GM12878 (cell line): ENCODE results near the gene KHDRBS1. TPM values are rescaled to one million over a fixed set of nuclear protein-coding genes. Genes with fewer than 3 reads are reported as not detected.

Experiments
- ATAC-seq: fragments of 200-7000 bp; cut with Tn5 transposase; 3 replicates; pipeline ENCODE4 v1.9.1; 2020; ENCODE audit warnings: mild to moderate bottlenecking, moderate library complexity
- BruUV-seq: library from RNA; stranded (reverse); fragments of 400-500 nt; replicated peaks from 2 replicates; lab custom pipeline; 2021; lab: Mats Ljungman, UMichigan
- CTCF ChIA-PET: fragments of 300-600 bp; sonication (Branson Sonifier 250); formaldehyde crosslinking; extraction: SDS; loops from one replicate; lab custom pipeline; 2021; ENCODE audit warnings: inconsistent platforms; lab: Yijun Ruan, JAX
- POLR2A ChIA-PET: fragments of 350-600 bp; formaldehyde crosslinking; extraction: SDS; loops from one replicate; lab custom pipeline; 2021; ENCODE audit warnings: inconsistent platforms; lab: Charles Lee
- RAD21 ChIA-PET: fragments of 300-600 bp; sonication (Branson Sonifier 250); formaldehyde crosslinking; loops from one replicate; lab custom pipeline; 2023; ENCODE audit warnings: antibody characterized with exemption; ENCODE audit not compliant: unreplicated experiment; lab: Charles Lee
- SMC1A ChIA-PET: fragments of 300-600 bp; sonication (Branson Sonifier 250); formaldehyde crosslinking; loops from one replicate; lab custom pipeline; 2023; ENCODE audit not compliant: unreplicated experiment, uncharacterized antibody; lab: Charles Lee
- DNase-seq: peaks from one replicate; pipeline ENCODE4 v3.0.0-alpha.2; 2011; ENCODE audit warnings: low read depth, low spot score
- FAIRE-seq: peaks from 3 replicates; lab custom pipeline; 2011; peaks lifted over from hg19 to GRCh38; lab: Jason Lieb, UNC
- H2AFZ ChIP-seq: 2 replicates; pipeline ENCODE4 v1.6.0; 2011; ENCODE audit warnings: low read depth, low read length, control low read depth; ENCODE audit not compliant: control insufficient read depth
- H3K27ac ChIP-seq: 2 replicates; pipeline ENCODE4 v1.5.1; 2011; ENCODE audit warnings: control low read depth; ENCODE audit not compliant: control insufficient read depth, insufficient read depth
- H3K27me3 ChIP-seq, 2 experiments: replicated peaks in 1 of 2; 2 replicates each; pipeline versions ENCODE4 v1.6.0 to v1.6.1; 2011; ENCODE audit warnings: low read length in 1 of 2; ENCODE audit not compliant: control insufficient read depth in 2 of 2, insufficient read depth in 2 of 2
- H3K36me3 ChIP-seq, 2 experiments: 2 replicates each; pipeline ENCODE4 v1.5.1; 2011; ENCODE audit warnings: low read length in 1 of 2; ENCODE audit not compliant: control insufficient read depth in 2 of 2, insufficient read depth in 2 of 2
- H3K4me1 ChIP-seq: 2 replicates; pipeline ENCODE4 v1.6.1; 2011; ENCODE audit warnings: mild to moderate bottlenecking, low read length, moderate library complexity, mixed read lengths; ENCODE audit not compliant: control insufficient read depth, insufficient read depth
- H3K4me2 ChIP-seq: 2 replicates; pipeline ENCODE4 v1.6.0; 2011; ENCODE audit warnings: control low read depth; ENCODE audit not compliant: control insufficient read depth, insufficient read depth
- H3K4me3 ChIP-seq: fragments of 200-600 bp; sonication (generic); 2 replicates; pipeline ENCODE4 v1.5.1; 2016
- H3K79me2 ChIP-seq: 2 replicates; pipeline ENCODE4 v1.6.0; 2011; ENCODE audit warnings: low read length; ENCODE audit not compliant: control insufficient read depth, insufficient read depth
- H3K9ac ChIP-seq: 2 replicates; pipeline ENCODE4 v1.8.0; 2011; ENCODE audit warnings: low read length, control low read depth, mixed read lengths; ENCODE audit not compliant: control insufficient read depth, insufficient read depth
- H3K9me3 ChIP-seq: replicated peaks from 3 replicates; pipeline ENCODE4 v1.5.1; 2011; ENCODE audit warnings: mild to moderate bottlenecking, low read length; ENCODE audit not compliant: control insufficient read depth, insufficient read depth
- H4K20me1 ChIP-seq: 2 replicates; pipeline ENCODE4 v1.6.0; 2011; ENCODE audit not compliant: control insufficient read depth, insufficient read depth
- CEBPB ChIP-seq, 2 experiments: fragments of 150-350 bp in 1 of 2; IDR thresholded peaks; 2 replicates each; pipeline ENCODE4 v1.6.1; 2012 to 2014; ENCODE audit warnings: low read depth in 2 of 2, low read length in 2 of 2, borderline replicate concordance in 1 of 2, inconsistent platforms in 1 of 2
- CHD2 ChIP-seq: IDR thresholded peaks from 2 replicates; pipeline ENCODE4 v1.6.1; 2011; ENCODE audit warnings: low read depth, low read length, improper control_type of control experiment, borderline replicate concordance
- NFYB ChIP-seq: IDR thresholded peaks from 2 replicates; pipeline ENCODE4 v1.6.1; 2011; ENCODE audit warnings: low read depth, mild to moderate bottlenecking, low read length, improper control_type of control experiment, moderate library complexity; ENCODE audit not compliant: insufficient read depth
- POU2F2 ChIP-seq: IDR thresholded peaks from 3 replicates; pipeline ENCODE4 v1.6.1; 2011; ENCODE audit warnings: low read depth, mild to moderate bottlenecking, low read length, borderline replicate concordance
- SMAD1 ChIP-seq: fragments of 450-650 bp; IDR thresholded peaks from 2 replicates; pipeline ENCODE4 v1.6.1; 2018; ENCODE audit warnings: mild to moderate bottlenecking, low read depth; ENCODE audit not compliant: partially characterized antibody
- in situ Hi-C: fragments of 300-500 bp; cut with MboI; formaldehyde crosslinking; loops from 9 replicates; pipeline ENCODE4 v1.14.3; 2018; ENCODE audit warnings: mixed read lengths
- intact Hi-C: fragments of 100-400 bp; cut with micrococcal nuclease; formaldehyde crosslinking; loops from one replicate; pipeline ENCODE4 v1.14.2; 2022; ENCODE audit not compliant: unreplicated experiment
- polyA plus RNA-seq, 11 experiments: library from polyadenylated mRNA; depleted of rRNA in 4 of 11; unstranded in 6 of 11; stranded (reverse) in 5 of 11; fragments of >200 nt; fragmentation: Nextera tagmentation in 4 of 11; fragmentation: Illumina TruSeq in 1 of 11; extraction: Ambion mirVana in 4 of 11; extraction: Trizol in 1 of 11; gene quantifications; 1 replicate in 1 of 11; 2 replicates in 10 of 11; pipeline versions ENCODE4 v1.2.1 to v1.2.3, GENCODE V29; 2011 to 2016; ENCODE audit warnings: inconsistent platforms in 2 of 11, missing spikeins in 2 of 11, low read depth in 1 of 11
- total RNA-seq, 4 experiments: library from RNA; depleted of rRNA in 3 of 4; stranded (reverse); fragments of >200 nt in 3 of 4; fragmentation: Illumina TruSeq in 1 of 4; extraction: Trizol in 1 of 4; gene quantifications; 2 replicates each; pipeline versions ENCODE4 v1.2.1 to v1.2.3, GENCODE V29; 2013 to 2021
- TF ChIP-seq, protein P1 (sequence below): IDR thresholded peaks from 2 replicates; pipeline ENCODE4 v1.6.1; 2012; ENCODE audit warnings: improper control_type of control experiment, low read depth, low read length; ENCODE audit not compliant: insufficient replicate concordance
- TF ChIP-seq, protein P2 (sequence below): IDR thresholded peaks from 2 replicates; pipeline ENCODE4 v1.6.1; 2011; ENCODE audit warnings: mild to moderate bottlenecking, low read depth, low read length, moderate library complexity; ENCODE audit not compliant: insufficient replicate concordance

The KHDRBS1 gene
- total and polyA plus RNA-seq, 10 of the 15 experiments (the other 5 are each of a cell fraction or from before 2014, with no cell fraction given) = 42.5 to 204 (median 96.0) TPM

- peaks cover 16 to 22% of the 10 kb centered on the region in 2 experiments for H3K36me3 ChIP-seq
- DNase-seq (no peak), FAIRE-seq (no peak), ATAC-seq (no peak)
- H3K9me3 ChIP-seq = no peaks in the 10 kb centered on the region
- H3K4me3 ChIP-seq = no peak overlapping the region
- H3K9ac ChIP-seq = no peak overlapping the region
- no peak overlapping the region for H3K4me2 ChIP-seq
- no TSS peak for BruUV-seq
- no peaks in the 10 kb centered on the region; the same call in 1 of the 2 replicates for H3K79me2 ChIP-seq
- RAD21 ChIA-PET = no interaction called here
- CTCF ChIA-PET = interaction anchor here (0.5 to 1.3 kb wide), 4 partner anchors 11 to 30 kb away, joined by 3 to 4 read pairs (median 4); no protein-coding TSS in a partner anchor
- no peak overlapping the region for H3K27ac ChIP-seq
- POLR2A ChIA-PET = no interaction called here
- intact Hi-C loops = no loop called here
- SMC1A ChIA-PET = interaction anchor here (0.9 to 1.7 kb wide), 2 partner anchors 8 to 14 kb away, joined by 3 to 9 read pairs; no protein-coding TSS in a partner anchor
- no peaks in the 10 kb centered on the region for H3K4me1 ChIP-seq
- TF ChIP-seq NFYB (no peak), CEBPB (IDR thresholded peaks at IDR 0.05; ENCODE audit: borderline replicate concordance in 1 of 2, low read depth in 2 of 2, low read length in 2 of 2) (no peak), POU2F2 (no peak), SMAD1 (no peak), CHD2 (no peak)
- TF ChIP-seq, protein P1, sequence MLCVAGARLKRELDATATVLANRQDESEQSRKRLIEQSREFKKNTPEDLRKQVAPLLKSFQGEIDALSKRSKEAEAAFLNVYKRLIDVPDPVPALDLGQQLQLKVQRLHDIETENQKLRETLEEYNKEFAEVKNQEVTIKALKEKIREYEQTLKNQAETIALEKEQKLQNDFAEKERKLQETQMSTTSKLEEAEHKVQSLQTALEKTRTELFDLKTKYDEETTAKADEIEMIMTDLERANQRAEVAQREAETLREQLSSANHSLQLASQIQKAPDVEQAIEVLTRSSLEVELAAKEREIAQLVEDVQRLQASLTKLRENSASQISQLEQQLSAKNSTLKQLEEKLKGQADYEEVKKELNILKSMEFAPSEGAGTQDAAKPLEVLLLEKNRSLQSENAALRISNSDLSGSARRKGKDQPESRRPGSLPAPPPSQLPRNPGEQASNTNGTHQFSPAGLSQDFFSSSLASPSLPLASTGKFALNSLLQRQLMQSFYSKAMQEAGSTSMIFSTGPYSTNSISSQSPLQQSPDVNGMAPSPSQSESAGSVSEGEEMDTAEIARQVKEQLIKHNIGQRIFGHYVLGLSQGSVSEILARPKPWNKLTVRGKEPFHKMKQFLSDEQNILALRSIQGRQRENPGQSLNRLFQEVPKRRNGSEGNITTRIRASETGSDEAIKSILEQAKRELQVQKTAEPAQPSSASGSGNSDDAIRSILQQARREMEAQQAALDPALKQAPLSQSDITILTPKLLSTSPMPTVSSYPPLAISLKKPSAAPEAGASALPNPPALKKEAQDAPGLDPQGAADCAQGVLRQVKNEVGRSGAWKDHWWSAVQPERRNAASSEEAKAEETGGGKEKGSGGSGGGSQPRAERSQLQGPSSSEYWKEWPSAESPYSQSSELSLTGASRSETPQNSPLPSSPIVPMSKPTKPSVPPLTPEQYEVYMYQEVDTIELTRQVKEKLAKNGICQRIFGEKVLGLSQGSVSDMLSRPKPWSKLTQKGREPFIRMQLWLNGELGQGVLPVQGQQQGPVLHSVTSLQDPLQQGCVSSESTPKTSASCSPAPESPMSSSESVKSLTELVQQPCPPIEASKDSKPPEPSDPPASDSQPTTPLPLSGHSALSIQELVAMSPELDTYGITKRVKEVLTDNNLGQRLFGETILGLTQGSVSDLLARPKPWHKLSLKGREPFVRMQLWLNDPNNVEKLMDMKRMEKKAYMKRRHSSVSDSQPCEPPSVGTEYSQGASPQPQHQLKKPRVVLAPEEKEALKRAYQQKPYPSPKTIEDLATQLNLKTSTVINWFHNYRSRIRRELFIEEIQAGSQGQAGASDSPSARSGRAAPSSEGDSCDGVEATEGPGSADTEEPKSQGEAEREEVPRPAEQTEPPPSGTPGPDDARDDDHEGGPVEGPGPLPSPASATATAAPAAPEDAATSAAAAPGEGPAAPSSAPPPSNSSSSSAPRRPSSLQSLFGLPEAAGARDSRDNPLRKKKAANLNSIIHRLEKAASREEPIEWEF = no peak
- TF ChIP-seq, protein P2, sequence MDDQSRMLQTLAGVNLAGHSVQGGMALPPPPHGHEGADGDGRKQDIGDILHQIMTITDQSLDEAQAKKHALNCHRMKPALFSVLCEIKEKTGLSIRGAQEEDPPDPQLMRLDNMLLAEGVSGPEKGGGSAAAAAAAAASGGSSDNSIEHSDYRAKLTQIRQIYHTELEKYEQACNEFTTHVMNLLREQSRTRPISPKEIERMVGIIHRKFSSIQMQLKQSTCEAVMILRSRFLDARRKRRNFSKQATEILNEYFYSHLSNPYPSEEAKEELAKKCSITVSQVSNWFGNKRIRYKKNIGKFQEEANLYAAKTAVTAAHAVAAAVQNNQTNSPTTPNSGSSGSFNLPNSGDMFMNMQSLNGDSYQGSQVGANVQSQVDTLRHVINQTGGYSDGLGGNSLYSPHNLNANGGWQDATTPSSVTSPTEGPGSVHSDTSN = no peak
- TF ChIP-seq, all 136 proteins: peak for 0
- H3K27me3 ChIP-seq = no peaks in the 10 kb centered on the region
- no peaks in the 10 kb centered on the region for H4K20me1 ChIP-seq
- in situ Hi-C loops = no loop called here
- H2AFZ ChIP-seq = no peak overlapping the region
Observed at GRCh38 chr1:32047701-32048100, 34.0 kb downstream of the KHDRBS1 start.
